ENCODE results near the gene ADGRE2.
"Not testable (repeated sequence)": the region's sequence is repeated elsewhere in the genome, so short reads cannot be mapped to it uniquely, and the experiment has no call there.

ADGRE2 gene

GRCh38 chr19:14804765-14805164 lies 26.4 kb upstream of the ADGRE2 start:
- no peak for DNase-seq (ENCODE audit: low read depth in 2 of 2)
- TF ChIP-seq, protein P1, sequence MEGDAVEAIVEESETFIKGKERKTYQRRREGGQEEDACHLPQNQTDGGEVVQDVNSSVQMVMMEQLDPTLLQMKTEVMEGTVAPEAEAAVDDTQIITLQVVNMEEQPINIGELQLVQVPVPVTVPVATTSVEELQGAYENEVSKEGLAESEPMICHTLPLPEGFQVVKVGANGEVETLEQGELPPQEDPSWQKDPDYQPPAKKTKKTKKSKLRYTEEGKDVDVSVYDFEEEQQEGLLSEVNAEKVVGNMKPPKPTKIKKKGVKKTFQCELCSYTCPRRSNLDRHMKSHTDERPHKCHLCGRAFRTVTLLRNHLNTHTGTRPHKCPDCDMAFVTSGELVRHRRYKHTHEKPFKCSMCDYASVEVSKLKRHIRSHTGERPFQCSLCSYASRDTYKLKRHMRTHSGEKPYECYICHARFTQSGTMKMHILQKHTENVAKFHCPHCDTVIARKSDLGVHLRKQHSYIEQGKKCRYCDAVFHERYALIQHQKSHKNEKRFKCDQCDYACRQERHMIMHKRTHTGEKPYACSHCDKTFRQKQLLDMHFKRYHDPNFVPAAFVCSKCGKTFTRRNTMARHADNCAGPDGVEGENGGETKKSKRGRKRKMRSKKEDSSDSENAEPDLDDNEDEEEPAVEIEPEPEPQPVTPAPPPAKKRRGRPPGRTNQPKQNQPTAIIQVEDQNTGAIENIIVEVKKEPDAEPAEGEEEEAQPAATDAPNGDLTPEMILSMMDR (IDR thresholded peaks at IDR 0.05; ENCODE audit: low read depth, low read length), result no peak
- H3K4me3 ChIP-seq (replicated peaks in 1 of 2; ENCODE audit: low read depth in 2 of 2, low read length in 2 of 2), result no peak overlapping the region

DNA sequence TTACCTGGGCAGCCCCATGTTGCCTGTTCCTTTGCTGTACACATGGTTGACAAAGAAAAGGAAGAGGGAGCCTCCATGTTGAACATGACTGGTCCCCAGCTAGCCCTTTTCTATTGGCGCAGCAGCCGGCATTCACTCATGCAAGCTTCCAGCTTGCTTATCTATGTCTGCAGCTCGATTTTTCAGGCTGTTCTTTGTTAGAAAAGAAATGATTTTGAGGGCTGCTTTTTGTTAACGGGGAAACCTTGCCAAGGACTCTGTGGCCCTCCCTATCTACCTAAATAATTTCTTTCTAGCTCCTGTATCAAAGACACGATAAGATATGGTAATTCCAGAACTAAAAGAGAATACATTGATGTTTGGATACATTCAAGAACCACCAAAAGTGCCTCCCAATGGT lies 20.4 kb upstream of the ADGRE2 start:
- no peak for DNase-seq (ENCODE audit: low read depth in 2 of 2)
- TF ChIP-seq, protein P1 (IDR thresholded peaks at IDR 0.05; ENCODE audit: low read depth, low read length), result no peak
- no peak overlapping the region for H3K4me3 ChIP-seq (replicated peaks in 1 of 2; ENCODE audit: low read depth in 2 of 2, low read length in 2 of 2)

- no peak for DNase-seq (ENCODE audit: low read depth in 2 of 2)
- no peak overlapping the region for H3K4me3 ChIP-seq (replicated peaks in 1 of 2; ENCODE audit: low read depth in 2 of 2, low read length in 2 of 2)
- TF ChIP-seq, protein P1 (IDR thresholded peaks at IDR 0.05; ENCODE audit: low read depth, low read length), result no peak
Measured at GRCh38 chr19:14796021-14796420, 17.7 kb upstream of the ADGRE2 start.

- TF ChIP-seq, protein P1 (IDR thresholded peaks at IDR 0.05; ENCODE audit: low read depth, low read length), result no peak
- H3K4me3 ChIP-seq (replicated peaks in 1 of 2; ENCODE audit: low read depth in 2 of 2, low read length in 2 of 2), result no peak overlapping the region
- no peak for DNase-seq (ENCODE audit: low read depth in 2 of 2)
Measured at GRCh38 chr19:14795078-14795721, 16.8 kb upstream of the ADGRE2 start.

DNA sequence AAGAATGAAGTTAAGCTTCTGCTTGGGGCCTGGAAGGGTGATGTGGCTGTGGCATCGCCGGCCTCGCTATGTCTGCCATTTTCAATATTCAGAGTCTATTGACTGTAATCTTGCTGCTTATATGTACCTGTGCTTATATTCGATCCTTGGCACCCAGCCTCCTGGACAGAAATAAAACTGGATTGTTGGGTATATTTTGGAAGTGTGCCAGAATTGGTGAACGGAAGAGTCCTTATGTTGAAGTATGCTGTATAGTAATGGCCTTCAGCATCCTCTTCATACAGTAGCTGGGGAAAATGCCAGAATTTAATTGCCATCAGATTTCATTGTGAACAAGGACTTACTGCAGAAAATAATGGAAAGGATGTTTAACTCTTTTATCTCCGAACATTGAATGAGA lies 13.9 kb upstream of the ADGRE2 start:
- DNase-seq (ENCODE audit: low read depth in 2 of 2); H3K4me3 ChIP-seq (replicated peaks in 1 of 2; ENCODE audit: low read depth in 2 of 2, low read length in 2 of 2): not testable (repeated sequence)

- TF ChIP-seq, protein P1 (IDR thresholded peaks at IDR 0.05; ENCODE audit: low read depth, low read length), result peak; percentile 71
- no peak overlapping the region for H3K4me3 ChIP-seq (replicated peaks in 1 of 2; ENCODE audit: low read depth in 2 of 2, low read length in 2 of 2)
- peak in 1 of 2 donors; percentile 26 for DNase-seq (ENCODE audit: low read depth in 2 of 2)
Measured at GRCh38 chr19:14786421-14786851, 8.1 kb upstream of the ADGRE2 start.

- peak; percentile 60 to 65 for DNase-seq (ENCODE audit: low read depth in 2 of 2)
- not testable (repeated sequence) for H3K4me3 ChIP-seq (replicated peaks in 1 of 2; ENCODE audit: low read depth in 2 of 2, low read length in 2 of 2)
Measured at GRCh38 chr19:14785102-14785793, 6.9 kb upstream of the ADGRE2 start.

DNA sequence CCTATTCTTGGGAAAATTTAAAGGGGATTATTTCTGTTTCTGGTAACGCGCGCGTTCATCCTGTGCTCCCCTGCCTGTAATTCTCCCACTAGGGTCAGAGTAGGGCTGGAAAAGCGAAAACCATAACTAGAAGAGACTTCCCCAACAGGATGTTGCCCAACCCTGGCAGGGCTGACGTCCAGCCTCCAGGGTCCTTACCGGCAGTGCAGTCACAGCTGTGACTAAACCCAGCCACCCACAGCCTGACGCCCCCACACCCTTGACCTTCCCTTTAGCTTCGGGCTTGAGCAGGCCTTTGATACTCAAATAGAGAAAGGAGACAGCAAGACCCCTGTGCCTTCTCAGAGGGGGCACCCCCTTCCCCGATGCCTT lies 6.4 kb upstream of the ADGRE2 start:
- DNase-seq (ENCODE audit: low read depth in 2 of 2), result peak; percentile 70 to 85
- H3K4me3 ChIP-seq (replicated peaks in 1 of 2; ENCODE audit: low read depth in 2 of 2, low read length in 2 of 2), result not testable (repeated sequence)

DNA sequence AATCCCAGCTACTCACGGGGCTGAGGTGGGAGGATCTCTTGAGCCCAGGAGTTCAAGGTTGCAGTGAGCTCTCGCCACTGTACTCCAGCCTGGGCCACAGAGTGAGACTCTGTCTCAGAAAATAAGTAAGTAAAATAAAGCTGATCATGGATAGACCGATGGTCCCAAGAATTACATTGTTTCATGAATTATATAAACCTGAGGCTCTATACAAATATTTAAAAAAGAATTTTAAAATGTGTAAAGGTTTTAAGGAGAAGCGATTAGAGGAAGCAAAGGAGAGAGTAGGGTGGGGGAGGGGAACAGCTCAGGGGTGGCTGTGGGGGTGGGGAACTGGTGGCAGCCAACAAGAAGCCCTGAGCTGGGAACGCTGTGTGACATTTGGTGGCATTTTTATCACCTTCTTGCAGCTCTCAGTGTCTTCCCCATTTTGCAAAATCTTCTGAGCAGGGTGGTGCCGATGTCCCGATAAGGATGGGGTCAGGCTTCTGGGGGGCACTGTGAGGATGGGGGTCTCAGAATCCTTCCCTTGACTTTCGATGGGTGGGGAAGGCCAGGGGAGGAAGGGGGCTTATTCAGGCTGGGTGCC lies 5.1 kb upstream of the ADGRE2 start:
- not testable (repeated sequence) for H3K4me3 ChIP-seq (replicated peaks in 1 of 2; ENCODE audit: low read depth in 2 of 2, low read length in 2 of 2); DNase-seq (ENCODE audit: low read depth in 2 of 2)
